ENCODE results near the gene PPP6R1.

- TF ChIP-seq CTCF (IDR thresholded peaks at IDR 0.05) (no peak), POLR2A (IDR thresholded peaks at IDR 0.05) (no peak)
These were observed 27.2 kb downstream of the PPP6R1 start for GRCh38 chr19:55231391-55232285.

Data from esophagus squamous epithelium (tissue), 4 donors.